DOHH2 (cell line): ENCODE measurements around the gene FSTL4.
A peak's percentile ranks its signal among the peaks of the same experiment; 100 is the strongest.

Experiments used
- H3F3A ChIP-seq: fragments of 200-600 bp; sonication (generic), shearing (Covaris generic); 2 replicates; pipeline ENCODE4 v1.6.0; 2016; ENCODE audit warnings: antibody characterized with exemption, mild to moderate bottlenecking; ENCODE audit not compliant: control insufficient read depth, insufficient read depth
- H3K27ac ChIP-seq: fragments of 200-600 bp; sonication (generic); 2 replicates; pipeline ENCODE4 v1.5.1; 2014; ENCODE audit warnings: low read depth, mild to moderate bottlenecking, low read length, moderate library complexity
- H3K27me3 ChIP-seq: fragments of 200-600 bp; sonication (generic); 2 replicates; pipeline ENCODE4 v1.6.1; 2014; ENCODE audit warnings: mild to moderate bottlenecking, low read length, mixed read lengths; ENCODE audit not compliant: control insufficient read depth
- H3K36me3 ChIP-seq: fragments of 200-600 bp; sonication (generic); 2 replicates; pipeline ENCODE4 v1.6.1; 2014; ENCODE audit warnings: mild to moderate bottlenecking, low read length, moderate library complexity, mixed read lengths; ENCODE audit not compliant: control insufficient read depth
- H3K4me1 ChIP-seq: fragments of 200-600 bp; sonication (generic); 2 replicates; pipeline ENCODE4 v1.6.1; 2014; ENCODE audit warnings: mild to moderate bottlenecking, low read length, mixed read lengths; ENCODE audit not compliant: control insufficient read depth
- H3K4me2 ChIP-seq: fragments of 200-600 bp; sonication (generic); 2 replicates; pipeline ENCODE4 v1.6.0; 2014; ENCODE audit warnings: mild to moderate bottlenecking, low read length, moderate library complexity
- H3K4me3 ChIP-seq: fragments of 200-600 bp; sonication (generic); 2 replicates; pipeline ENCODE4 v1.5.1; 2014; ENCODE audit warnings: mild to moderate bottlenecking, low read length, mixed read lengths
- H3K79me2 ChIP-seq: fragments of 200-600 bp; sonication (generic); 2 replicates; pipeline ENCODE4 v1.6.1; 2014; ENCODE audit warnings: mild to moderate bottlenecking, low read length, mixed read lengths; ENCODE audit not compliant: control insufficient read depth
- H3K9me2 ChIP-seq: fragments of 200-600 bp; sonication (generic); replicated peaks from 2 replicates; pipeline ENCODE4 v1.6.1; 2014; ENCODE audit warnings: mild to moderate bottlenecking, low read length, mixed read lengths; ENCODE audit not compliant: control insufficient read depth
- H3K9me3 ChIP-seq: fragments of 200-600 bp; sonication (generic); 2 replicates; pipeline ENCODE4 v1.6.1; 2014; ENCODE audit warnings: antibody characterized with exemption, low read length, mixed read lengths; ENCODE audit not compliant: control insufficient read depth, insufficient read depth
- H4K20me1 ChIP-seq: fragments of 200-600 bp; sonication (generic); 2 replicates; pipeline ENCODE4 v1.6.0; 2014; ENCODE audit warnings: low read depth, mild to moderate bottlenecking, antibody characterized with exemption, low read length, moderate library complexity; ENCODE audit not compliant: control insufficient read depth, insufficient read depth
- CTCF ChIP-seq: fragments of 200-600 bp; sonication (generic); IDR thresholded peaks from one replicate; pipeline ENCODE4 v1.5.1; 2014; ENCODE audit warnings: antibody characterized with exemption, mild to moderate bottlenecking, low read depth, low read length; ENCODE audit not compliant: poor library complexity, severe bottlenecking
- EZH2phosphoT487 ChIP-seq: fragments of 200-600 bp; sonication (generic); IDR thresholded peaks from 2 replicates; pipeline ENCODE4 v1.6.1; 2017; ENCODE audit warnings: borderline replicate concordance, mild to moderate bottlenecking, antibody characterized with exemption, low read length, moderate library complexity, mixed read lengths

FSTL4 gene

GRCh38 chr5:133406208-133406976 is 205.9 kb downstream of the FSTL4 start:
- H3K27me3 ChIP-seq: peaks cover 14% of the 10 kb centered on the region; the same call in 1 of the 2 replicates
- no peaks in the 10 kb centered on the region for H4K20me1 ChIP-seq
- no peaks in the 10 kb centered on the region for H3K36me3 ChIP-seq
- H3K9me2 ChIP-seq: no peaks in the 10 kb centered on the region
- H3K27ac ChIP-seq: no peak overlapping the region
- no peaks in the 10 kb centered on the region for H3K9me3 ChIP-seq
- no peaks in the 10 kb centered on the region for H3K4me1 ChIP-seq
- TF ChIP-seq CTCF: no peak
- TF ChIP-seq EZH2phosphoT487: no peak
- H3F3A ChIP-seq: no peaks in the 10 kb centered on the region
- no peak overlapping the region for H3K4me3 ChIP-seq
- H3K4me2 ChIP-seq: no peak overlapping the region
- no peaks in the 10 kb centered on the region for H3K79me2 ChIP-seq

- Histone ChIP-seq H3K4me2 (no peak overlapping the region), H3K36me3 (no peaks in the 10 kb centered on the region), H3K9me2 (no peaks in the 10 kb centered on the region), H3K27ac (no peak overlapping the region), H3K79me2 (no peaks in the 10 kb centered on the region), H3K4me1 (no peaks in the 10 kb centered on the region), H3K9me3 (no peaks in the 10 kb centered on the region), H3K27me3 (0 out of 2 replicates have a peak, but pooled peaks cover 6% of the 10 kb centered on the region), H4K20me1 (no peaks in the 10 kb centered on the region), H3K4me3 (no peak overlapping the region), H3F3A (no peaks in the 10 kb centered on the region)
- TF ChIP-seq EZH2phosphoT487 (no peak), CTCF (no peak)
Measured at GRCh38 chr5:133405275-133406034, 206.9 kb downstream of the FSTL4 start.

GRCh38 chr5:133404724-133405123 is 207.6 kb downstream of the FSTL4 start:
- no peak overlapping the region for H3K4me3 ChIP-seq
- no peaks in the 10 kb centered on the region for H3K9me3 ChIP-seq
- no peaks in the 10 kb centered on the region for H3K4me1 ChIP-seq
- no peaks in the 10 kb centered on the region for H3K9me2 ChIP-seq
- peak; percentile 21 for TF ChIP-seq CTCF
- no peak for TF ChIP-seq EZH2phosphoT487
- H3K27ac ChIP-seq: no peak overlapping the region
- H3K4me2 ChIP-seq: no peak overlapping the region
- H4K20me1 ChIP-seq: no peaks in the 10 kb centered on the region
- no peaks in the 10 kb centered on the region for H3K36me3 ChIP-seq
- no peaks in the 10 kb centered on the region for H3K79me2 ChIP-seq
- 0 out of 2 replicates have a peak, but pooled peaks cover 5% of the 10 kb centered on the region for H3K27me3 ChIP-seq
- H3F3A ChIP-seq: no peaks in the 10 kb centered on the region
